Testis (tissue), 2 donors: ENCODE data around the gene CCDC150.
"Not testable (repeated sequence)": the region's sequence is repeated elsewhere in the genome, so short reads cannot be mapped to it uniquely, and the experiment has no call there.

Experiments used
- CTCF ChIP-seq, 3 experiments: fragments of 450-650 bp in 2 of 3; fragments of 200-600 bp in 1 of 3; sonication (generic) in 1 of 3; IDR thresholded peaks; one replicate each; pipeline ENCODE4 v1.5.1; 2016 to 2019; ENCODE audit warnings: antibody characterized with exemption in 3 of 3, mild to moderate bottlenecking in 2 of 3, moderate library complexity in 1 of 3
- POLR2A ChIP-seq: fragments of 450-650 bp; IDR thresholded peaks from one replicate; pipeline ENCODE4 v1.6.1; 2017; ENCODE audit warnings: antibody characterized with exemption, mild to moderate bottlenecking, moderate library complexity

GRCh38 chr2:196736646-196737045 is 97.1 kb downstream of the CCDC150 start:
- TF ChIP-seq CTCF (IDR thresholded peaks at IDR 0.05); POLR2A: not testable (repeated sequence)
